ENCODE results near the gene ZNF345. TPM values are rescaled to one million over a fixed set of nuclear protein-coding genes. Genes with fewer than 3 reads are reported as not detected.

ZNF345 gene
- total RNA-seq, 1 experiment from 2014 or later = 0.32 TPM

GRCh38 chr19:36898422-36898821 is 47.7 kb downstream of the ZNF345 start:
- no peaks in the 10 kb centered on the region for H3K36me3 ChIP-seq (ENCODE audit: control insufficient read depth, insufficient read depth, low read length)
- H3K4me3 Mint-ChIP-seq (ENCODE audit: unreplicated experiment) = no peak overlapping the region
- no peaks in the 10 kb centered on the region for H3K4me1 ChIP-seq
- intact Hi-C loops (cut with micrococcal nuclease; ENCODE audit: unreplicated experiment) = no loop called here
- H3K36me3 Mint-ChIP-seq (ENCODE audit: insufficient read depth, unreplicated experiment) = peaks cover 6% of the 10 kb centered on the region
- H3K9me3 ChIP-seq = peaks cover 34% of the 10 kb centered on the region
- no peak overlapping the region for H3K4me3 ChIP-seq (ENCODE audit: low read depth, low read length)
- TF ChIP-seq CTCF (IDR thresholded peaks at IDR 0.05; ENCODE audit: insufficient read depth in 1 of 2, low read depth in 1 of 2, low read length in 1 of 2, severe bottlenecking in 1 of 2, unreplicated experiment in 1 of 2) = no peak
- no TSS peak for BruUV-seq (replicated peaks)
- no peak for DNase-seq
- no peaks in the 10 kb centered on the region for H3K27me3 ChIP-seq (replicated peaks; ENCODE audit: control insufficient read depth, insufficient read depth, low read length)
- H3K27ac Mint-ChIP-seq (ENCODE audit: unreplicated experiment) = no peak overlapping the region
- ChIA-PET CTCF (no interaction called here), POLR2A (no interaction called here)
- H3K4me1 Mint-ChIP-seq (ENCODE audit: low read depth, unreplicated experiment) = no peaks in the 10 kb centered on the region
- peaks cover 55% of the 10 kb centered on the region for H3K9me3 Mint-ChIP-seq (ENCODE audit: unreplicated experiment)
- H3K27me3 Mint-ChIP-seq (ENCODE audit: insufficient read depth, unreplicated experiment) = no peaks in the 10 kb centered on the region

DNA sequence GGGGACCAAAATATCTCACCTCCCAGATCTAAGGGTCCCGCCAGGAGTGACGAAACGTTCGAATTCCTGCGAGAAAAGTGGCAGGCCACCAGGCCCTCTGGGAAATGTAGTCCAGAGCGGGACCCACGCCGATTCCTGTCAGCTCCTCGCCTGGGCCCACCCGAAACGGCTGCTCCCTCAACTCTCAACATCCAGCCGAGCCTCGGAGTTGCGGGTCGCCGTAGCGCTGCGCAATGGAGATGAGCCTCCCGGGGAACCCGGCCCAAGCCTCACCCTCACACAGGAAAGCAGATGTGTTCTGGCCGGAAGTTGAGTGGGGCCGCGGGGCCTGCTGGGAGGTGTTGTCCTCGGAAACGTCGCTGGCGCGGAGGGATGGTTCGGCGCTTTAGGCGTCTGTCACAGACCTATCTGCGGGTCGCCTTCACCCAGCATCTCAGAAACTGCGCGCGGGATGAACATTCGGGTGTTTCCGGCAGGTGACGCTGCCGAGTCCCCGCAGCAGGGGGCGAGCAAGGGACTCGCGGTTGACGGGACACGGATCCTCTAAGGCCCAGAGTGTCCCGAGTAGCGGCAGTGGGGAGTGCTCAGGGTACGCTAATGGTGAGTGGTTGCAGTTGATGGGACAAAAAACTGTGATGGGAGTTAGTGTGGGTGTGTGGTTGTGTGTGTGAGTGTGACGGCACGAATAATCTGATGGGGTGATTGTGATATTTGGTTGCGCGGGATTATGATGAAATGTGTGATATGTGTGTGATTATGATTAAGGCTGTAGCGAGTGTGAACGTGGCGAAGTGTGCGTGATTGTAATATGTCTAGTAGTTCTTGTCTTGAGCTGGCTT is 65.5 kb downstream of the ZNF345 start, which contains the start of the genes ZNF568 and ZNF829:
ZNF568 (plus strand) TSS at position 341 of the 839 bp plus-strand sequence. CDS start 6,439 bp downstream, outside the sequence.
ZNF829 (minus strand) TSS at position 300 of the 839 bp plus-strand sequence. CDS start 1,124 bp downstream, outside the sequence.
- no peaks in the 10 kb centered on the region for H3K4me1 ChIP-seq
- Mint-ChIP-seq H3K36me3 (ENCODE audit: insufficient read depth, unreplicated experiment) (peaks cover 6% of the 10 kb centered on the region), H3K4me1 (ENCODE audit: low read depth, unreplicated experiment) (no peaks in the 10 kb centered on the region), H3K27me3 (ENCODE audit: insufficient read depth, unreplicated experiment) (no peaks in the 10 kb centered on the region), H3K9me3 (ENCODE audit: unreplicated experiment) (peaks cover 47% of the 10 kb centered on the region), H3K4me3 (ENCODE audit: unreplicated experiment) (peak within 1 kb of the TSS; percentile 69), H3K27ac (ENCODE audit: unreplicated experiment) (no peak within 1 kb of the TSS)
- H3K9me3 ChIP-seq = peaks cover 26% of the 10 kb centered on the region
- ChIA-PET POLR2A (no interaction called here), CTCF (no interaction called here)
- no TSS peak for BruUV-seq (replicated peaks)
- TF ChIP-seq CTCF (IDR thresholded peaks at IDR 0.05; ENCODE audit: insufficient read depth in 1 of 2, low read depth in 1 of 2, low read length in 1 of 2, severe bottlenecking in 1 of 2, unreplicated experiment in 1 of 2) = no peak
- H3K36me3 ChIP-seq (ENCODE audit: control insufficient read depth, insufficient read depth, low read length) = no peaks in the 10 kb centered on the region
- intact Hi-C loops (cut with micrococcal nuclease; ENCODE audit: unreplicated experiment) = no loop called here
- H3K27me3 ChIP-seq (replicated peaks; ENCODE audit: control insufficient read depth, insufficient read depth, low read length) = no peaks in the 10 kb centered on the region
- H3K4me3 ChIP-seq (ENCODE audit: low read depth, low read length) = no peak within 1 kb of the TSS
- DNase-seq = peak in 1 of 2 experiments; percentile 40

GRCh38 chr19:36916991-36917390 is 66.3 kb downstream of the ZNF345 start:
- no peaks in the 10 kb centered on the region for H3K36me3 ChIP-seq (ENCODE audit: control insufficient read depth, insufficient read depth, low read length)
- Mint-ChIP-seq H3K36me3 (ENCODE audit: insufficient read depth, unreplicated experiment) (peaks cover 6% of the 10 kb centered on the region), H3K27me3 (ENCODE audit: insufficient read depth, unreplicated experiment) (no peaks in the 10 kb centered on the region), H3K4me3 (ENCODE audit: unreplicated experiment) (peak overlapping the region; percentile 69), H3K9me3 (ENCODE audit: unreplicated experiment) (peaks cover 47% of the 10 kb centered on the region), H3K4me1 (ENCODE audit: low read depth, unreplicated experiment) (no peaks in the 10 kb centered on the region), H3K27ac (ENCODE audit: unreplicated experiment) (no peak overlapping the region)
- no TSS peak for BruUV-seq (replicated peaks)
- H3K4me1 ChIP-seq = no peaks in the 10 kb centered on the region
- CTCF ChIA-PET = no interaction called here
- POLR2A ChIA-PET = no interaction called here
- H3K9me3 ChIP-seq = peaks cover 29% of the 10 kb centered on the region
- no peak for DNase-seq
- no peaks in the 10 kb centered on the region for H3K27me3 ChIP-seq (replicated peaks; ENCODE audit: control insufficient read depth, insufficient read depth, low read length)
- no peak for TF ChIP-seq CTCF (IDR thresholded peaks at IDR 0.05; ENCODE audit: insufficient read depth in 1 of 2, low read depth in 1 of 2, low read length in 1 of 2, severe bottlenecking in 1 of 2, unreplicated experiment in 1 of 2)
- H3K4me3 ChIP-seq (ENCODE audit: low read depth, low read length) = no peak overlapping the region
- intact Hi-C loops (cut with micrococcal nuclease; ENCODE audit: unreplicated experiment) = no loop called here
